ENCODE data around the gene SRD5A1.

Gene SRD5A1

GRCh38 chr5:6649681-6650080, 16.4 kb downstream of the SRD5A1 start:
- H3K4me3 ChIP-seq (replicated peaks; ENCODE audit: low read depth, low read length), result no peak overlapping the region
- no peak for TF ChIP-seq CTCF (IDR thresholded peaks at IDR 0.05; ENCODE audit: low read depth, low read length, missing control alignments)

GRCh38 chr5:6652025-6652424, 18.8 kb downstream of the SRD5A1 start:
- no peak for TF ChIP-seq CTCF (IDR thresholded peaks at IDR 0.05; ENCODE audit: low read depth, low read length, missing control alignments)
- no peak overlapping the region for H3K4me3 ChIP-seq (replicated peaks; ENCODE audit: low read depth, low read length)
- DNase-seq (ENCODE audit: extremely low read depth, low read depth), result no peak

More at GRCh38 chr5:6649681-6650080, 16.4 kb downstream of the SRD5A1 start:
- no peak for DNase-seq (ENCODE audit: extremely low read depth, low read depth)

- no peak overlapping the region for H3K4me3 ChIP-seq (replicated peaks; ENCODE audit: low read depth, low read length)
- DNase-seq (ENCODE audit: extremely low read depth, low read depth), result no peak
- TF ChIP-seq CTCF (IDR thresholded peaks at IDR 0.05; ENCODE audit: low read depth, low read length, missing control alignments), result no peak
These were observed 22.2 kb downstream of the SRD5A1 start for GRCh38 chr5:6655432-6655831.

- H3K4me3 ChIP-seq (replicated peaks; ENCODE audit: low read depth, low read length), result no peak overlapping the region
- no peak for DNase-seq (ENCODE audit: extremely low read depth, low read depth)
- TF ChIP-seq CTCF (IDR thresholded peaks at IDR 0.05; ENCODE audit: low read depth, low read length, missing control alignments), result no peak
These were observed 23.4 kb downstream of the SRD5A1 start for GRCh38 chr5:6656680-6657079.

GRCh38 chr5:6659941-6660684, 26.9 kb downstream of the SRD5A1 start:
- no peak for TF ChIP-seq CTCF (IDR thresholded peaks at IDR 0.05; ENCODE audit: low read depth, low read length, missing control alignments)
- no peak for DNase-seq (ENCODE audit: extremely low read depth, low read depth)
- no peak overlapping the region for H3K4me3 ChIP-seq (replicated peaks; ENCODE audit: low read depth, low read length)

GRCh38 chr5:6660688-6661087, 27.4 kb downstream of the SRD5A1 start:
- TF ChIP-seq CTCF (IDR thresholded peaks at IDR 0.05; ENCODE audit: low read depth, low read length, missing control alignments), result no peak
- DNase-seq (ENCODE audit: extremely low read depth, low read depth), result no peak
- H3K4me3 ChIP-seq (replicated peaks; ENCODE audit: low read depth, low read length), result no peak overlapping the region

- no peak overlapping the region for H3K4me3 ChIP-seq (replicated peaks; ENCODE audit: low read depth, low read length)
- no peak for TF ChIP-seq CTCF (IDR thresholded peaks at IDR 0.05; ENCODE audit: low read depth, low read length, missing control alignments)
- DNase-seq (ENCODE audit: extremely low read depth, low read depth), result no peak
These were observed 33.5 kb downstream of the SRD5A1 start for GRCh38 chr5:6666762-6667161.

Measured in HFF-Myc (cell line).